ENCODE results near the gene KIF22. TPM values are rescaled to one million over a fixed set of nuclear protein-coding genes. Genes with fewer than 3 reads are reported as not detected.

The KIF22 gene
- polyA plus RNA-seq, 3 donors: 22.0 to 46.2 (median 28.9) TPM

DNA sequence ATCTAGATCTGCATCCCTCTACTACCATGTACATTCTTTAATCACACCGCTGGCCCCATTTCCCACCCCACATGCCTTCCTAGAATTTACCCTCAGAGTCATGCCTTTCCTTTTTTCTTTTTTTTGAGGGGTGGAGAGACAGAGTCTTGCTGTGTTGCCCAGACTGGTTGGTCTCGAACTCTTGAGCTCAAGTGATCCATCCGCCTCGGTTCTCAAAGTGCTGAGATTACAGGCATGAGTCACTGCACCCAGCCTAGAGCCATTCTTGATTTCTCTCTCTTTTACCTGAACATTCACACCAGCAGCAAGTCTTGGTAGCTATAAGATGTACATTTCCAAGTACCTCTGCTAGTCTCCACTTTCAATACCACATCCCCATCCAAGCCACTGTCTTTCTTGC is 27.5 kb downstream of the KIF22 start:
- no peak overlapping the region for H3K4me2 ChIP-seq (replicated peaks; ENCODE audit: extremely low read depth, low read length, poor library complexity, severe bottlenecking)
- no peak overlapping the region for H3K27ac ChIP-seq (ENCODE audit: low read depth in 1 of 2, low read length in 2 of 2)
- H3K27me3 Mint-ChIP-seq (ENCODE audit: low read depth in 3 of 3): peaks cover 7 to 13% (median 11%) of the 10 kb centered on the region in 3 donors
- TF ChIP-seq, protein P1, sequence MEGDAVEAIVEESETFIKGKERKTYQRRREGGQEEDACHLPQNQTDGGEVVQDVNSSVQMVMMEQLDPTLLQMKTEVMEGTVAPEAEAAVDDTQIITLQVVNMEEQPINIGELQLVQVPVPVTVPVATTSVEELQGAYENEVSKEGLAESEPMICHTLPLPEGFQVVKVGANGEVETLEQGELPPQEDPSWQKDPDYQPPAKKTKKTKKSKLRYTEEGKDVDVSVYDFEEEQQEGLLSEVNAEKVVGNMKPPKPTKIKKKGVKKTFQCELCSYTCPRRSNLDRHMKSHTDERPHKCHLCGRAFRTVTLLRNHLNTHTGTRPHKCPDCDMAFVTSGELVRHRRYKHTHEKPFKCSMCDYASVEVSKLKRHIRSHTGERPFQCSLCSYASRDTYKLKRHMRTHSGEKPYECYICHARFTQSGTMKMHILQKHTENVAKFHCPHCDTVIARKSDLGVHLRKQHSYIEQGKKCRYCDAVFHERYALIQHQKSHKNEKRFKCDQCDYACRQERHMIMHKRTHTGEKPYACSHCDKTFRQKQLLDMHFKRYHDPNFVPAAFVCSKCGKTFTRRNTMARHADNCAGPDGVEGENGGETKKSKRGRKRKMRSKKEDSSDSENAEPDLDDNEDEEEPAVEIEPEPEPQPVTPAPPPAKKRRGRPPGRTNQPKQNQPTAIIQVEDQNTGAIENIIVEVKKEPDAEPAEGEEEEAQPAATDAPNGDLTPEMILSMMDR (IDR thresholded peaks at IDR 0.05): no peak
- peaks cover 13 to 21% of the 10 kb centered on the region in 2 donors for H3K36me3 ChIP-seq (replicated peaks in 1 of 2; ENCODE audit: control insufficient read depth in 1 of 2, insufficient read depth in 2 of 2, low read length in 2 of 2)
- H3K36me3 Mint-ChIP-seq: peaks cover 21 to 25% of the 10 kb centered on the region in 2 donors
- intact Hi-C loops (cut with micrococcal nuclease): loop anchor here (5.0 to 10.0 kb wide), 3 partner anchors 44 to 177 kb away; partner anchors contain the start of genes CDIPT (in 1 of the 2), HIRIP3 (in 1 of the 2) and INO80E (in 1 of the 2)
- no peak overlapping the region for H3K9ac ChIP-seq (ENCODE audit: insufficient read depth, low read length, poor library complexity, severe bottlenecking)
- H3K4me3 Mint-ChIP-seq: no peak overlapping the region
- no peak for DNase-seq
- peaks cover 0 to 3% (median 0%) of the 10 kb centered on the region in 7 donors for H3K9me3 Mint-ChIP-seq
- no peaks in the 10 kb centered on the region for H3K9me3 ChIP-seq (replicated peaks in 1 of 2; ENCODE audit: control insufficient read depth in 1 of 2, insufficient read depth in 1 of 2, low read length in 2 of 2)
- no peak overlapping the region for H3K4me3 ChIP-seq (replicated peaks in 1 of 3; ENCODE audit: low read depth in 2 of 3, low read length in 3 of 3)
- H3K4me1 Mint-ChIP-seq: peaks cover 69% of the 10 kb centered on the region
- WGBS (ENCODE audit: insufficient coverage): no CpG with 5 or more reads among the region's 4 CpGs
- no peak overlapping the region for H2AFZ ChIP-seq (ENCODE audit: insufficient read depth, low read depth, low read length, poor library complexity, severe bottlenecking)
- peaks cover 65% of the 10 kb centered on the region for H3K79me2 ChIP-seq (ENCODE audit: insufficient read depth, low read length)
- peaks cover 57 to 77% of the 10 kb centered on the region in 2 donors for H3K4me1 ChIP-seq (ENCODE audit: control insufficient read depth in 1 of 2, insufficient read depth in 2 of 2, low read length in 2 of 2)
- peak overlapping the region in 5 of 7 donors; percentile 28 to 61 (median 41) for H3K27ac Mint-ChIP-seq
- H4K20me1 ChIP-seq (ENCODE audit: insufficient read depth, low read length): peaks cover 51% of the 10 kb centered on the region
- H3K27me3 ChIP-seq (ENCODE audit: control insufficient read depth in 2 of 2, insufficient read depth in 2 of 2, low read length in 2 of 2): peaks cover 0 to 8% of the 10 kb centered on the region in 2 donors

DNA sequence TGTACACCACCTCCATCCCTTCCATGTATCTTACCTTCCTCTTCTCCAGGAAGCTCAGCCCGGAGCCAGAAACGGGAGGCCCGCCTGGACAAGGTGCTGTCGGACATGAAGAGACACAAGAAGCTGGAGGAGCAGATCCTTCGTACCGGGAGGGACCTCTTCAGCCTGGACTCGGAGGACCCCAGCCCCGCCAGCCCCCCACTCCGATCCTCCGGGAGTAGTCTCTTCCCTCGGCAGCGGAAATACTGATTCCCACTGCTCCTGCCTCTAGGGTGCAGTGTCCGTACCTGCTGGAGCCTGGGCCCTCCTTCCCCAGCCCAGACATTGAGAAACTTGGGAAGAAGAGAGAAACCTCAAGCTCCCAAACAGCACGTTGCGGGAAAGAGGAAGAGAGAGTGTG is 29.0 kb downstream of the KIF22 start:
- H2AFZ ChIP-seq (ENCODE audit: insufficient read depth, low read depth, low read length, poor library complexity, severe bottlenecking): no peak overlapping the region
- peaks cover 0 to 4% (median 1%) of the 10 kb centered on the region in 3 donors for H3K27me3 Mint-ChIP-seq (ENCODE audit: low read depth in 3 of 3)
- no peak overlapping the region for H3K9ac ChIP-seq (ENCODE audit: insufficient read depth, low read length, poor library complexity, severe bottlenecking)
- TF ChIP-seq, protein P1 (IDR thresholded peaks at IDR 0.05): no peak
- peak overlapping the region; percentile 11 to 88 for H3K27ac ChIP-seq (ENCODE audit: low read depth in 1 of 2, low read length in 2 of 2)
- H3K4me1 Mint-ChIP-seq: peaks cover 70% of the 10 kb centered on the region
- peak overlapping the region; percentile 13 for H3K4me2 ChIP-seq (replicated peaks; ENCODE audit: extremely low read depth, low read length, poor library complexity, severe bottlenecking)
- H4K20me1 ChIP-seq (ENCODE audit: insufficient read depth, low read length): peaks cover 65% of the 10 kb centered on the region
- peaks cover 13 to 21% of the 10 kb centered on the region in 2 donors for H3K36me3 ChIP-seq (replicated peaks in 1 of 2; ENCODE audit: control insufficient read depth in 1 of 2, insufficient read depth in 2 of 2, low read length in 2 of 2)
- H3K27me3 ChIP-seq (ENCODE audit: control insufficient read depth in 2 of 2, insufficient read depth in 2 of 2, low read length in 2 of 2): no peaks in the 10 kb centered on the region
- H3K27ac Mint-ChIP-seq: peak overlapping the region; percentile 26 to 91 (median 90)
- intact Hi-C loops (cut with micrococcal nuclease): loop anchor here (5.0 to 10.0 kb wide), 3 partner anchors 43 to 175 kb away; partner anchors contain the start of genes CDIPT (in 1 of the 2), HIRIP3 (in 1 of the 2) and INO80E (in 1 of the 2)
- H3K4me3 ChIP-seq (replicated peaks in 1 of 3; ENCODE audit: low read depth in 2 of 3, low read length in 3 of 3): peak overlapping the region in 1 of 3 experiments; percentile 99
- DNase-seq: no peak
- peaks cover 59 to 74% of the 10 kb centered on the region in 2 donors for H3K4me1 ChIP-seq (ENCODE audit: control insufficient read depth in 1 of 2, insufficient read depth in 2 of 2, low read length in 2 of 2)
- peak overlapping the region in 1 of 2 donors; percentile 98 for H3K4me3 Mint-ChIP-seq
- H3K9me3 Mint-ChIP-seq: peaks cover 0 to 1% (median 0%) of the 10 kb centered on the region in 7 donors
- no peaks in the 10 kb centered on the region for H3K9me3 ChIP-seq (replicated peaks in 1 of 2; ENCODE audit: control insufficient read depth in 1 of 2, insufficient read depth in 1 of 2, low read length in 2 of 2)
- WGBS (ENCODE audit: insufficient coverage): 79% methylated on average over 9 of the region's 15 CpGs
- H3K36me3 Mint-ChIP-seq: peaks cover 19 to 25% of the 10 kb centered on the region in 2 donors
- peaks cover 79% of the 10 kb centered on the region for H3K79me2 ChIP-seq (ENCODE audit: insufficient read depth, low read length)
